HG03095 (cell line): ENCODE results near the gene KCNK16.
A peak's percentile ranks its signal among the peaks of the same experiment; 100 is the strongest.
"Not testable (repeated sequence)": the region's sequence is repeated elsewhere in the genome, so short reads cannot be mapped to it uniquely, and the experiment has no call there.

Experiments
- ATAC-seq: cut with Tn5 transposase; IDR thresholded peaks from one replicate; pipeline ENCODE4 v1.9.1; 2021; ENCODE audit warnings: moderate library complexity; ENCODE audit not compliant: unreplicated experiment

KCNK16 gene

GRCh38 chr6:39312912-39313525 is 9.5 kb downstream of the KCNK16 start:
- no peak for ATAC-seq

DNA sequence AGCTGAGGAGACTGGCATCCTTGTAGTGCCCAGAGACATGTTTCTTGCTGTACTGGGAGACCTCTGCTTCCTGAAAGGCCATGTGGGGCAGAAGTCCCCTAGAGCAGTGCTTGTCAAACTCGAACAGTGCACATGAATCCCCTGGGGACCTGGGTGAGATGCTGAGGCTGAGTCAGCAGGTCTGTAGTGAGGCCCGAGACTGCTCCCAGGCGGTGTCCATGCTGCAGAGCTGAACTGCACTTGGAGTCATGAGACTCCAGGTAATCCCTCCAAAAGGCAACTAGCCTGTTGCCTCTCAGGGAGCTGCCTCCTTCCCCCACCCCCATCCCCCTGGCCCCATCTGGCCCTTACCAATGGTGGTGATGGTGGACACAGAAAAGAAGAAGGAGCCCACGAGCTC is 12.0 kb downstream of the KCNK16 start:
- no peak for ATAC-seq

DNA sequence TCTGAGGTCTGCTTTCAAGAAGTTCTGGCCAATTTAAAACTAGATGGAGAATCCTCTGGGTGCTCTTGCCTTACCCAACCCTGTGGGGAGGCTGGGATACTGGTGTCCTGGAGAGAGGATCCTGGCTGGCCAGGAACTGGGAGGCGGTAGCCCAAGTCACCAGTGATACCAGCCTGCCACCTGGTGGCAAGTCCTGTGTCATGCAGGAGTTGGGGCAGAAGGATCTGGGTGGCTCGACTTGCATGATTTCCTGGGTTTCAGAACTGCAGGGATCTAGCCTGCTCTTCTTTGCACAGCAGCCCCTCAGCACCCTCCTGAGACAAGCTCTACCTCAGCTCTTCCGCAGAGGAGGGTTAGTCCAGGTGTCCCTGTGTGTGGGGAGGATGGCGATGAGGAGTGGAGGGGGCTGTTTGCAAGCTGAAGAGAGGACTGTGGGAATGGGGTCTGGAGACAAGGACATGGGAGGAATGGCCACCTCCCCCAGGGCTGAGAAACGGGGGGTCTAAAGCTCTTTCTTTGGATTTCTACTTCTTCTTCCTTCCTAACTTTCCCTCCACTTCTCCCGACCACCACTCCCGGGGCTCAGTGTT is 12.5 kb downstream of the KCNK16 start:
- no peak for ATAC-seq

- no peak for ATAC-seq
These were observed 15.0 kb downstream of the KCNK16 start for GRCh38 chr6:39307462-39307861.

DNA sequence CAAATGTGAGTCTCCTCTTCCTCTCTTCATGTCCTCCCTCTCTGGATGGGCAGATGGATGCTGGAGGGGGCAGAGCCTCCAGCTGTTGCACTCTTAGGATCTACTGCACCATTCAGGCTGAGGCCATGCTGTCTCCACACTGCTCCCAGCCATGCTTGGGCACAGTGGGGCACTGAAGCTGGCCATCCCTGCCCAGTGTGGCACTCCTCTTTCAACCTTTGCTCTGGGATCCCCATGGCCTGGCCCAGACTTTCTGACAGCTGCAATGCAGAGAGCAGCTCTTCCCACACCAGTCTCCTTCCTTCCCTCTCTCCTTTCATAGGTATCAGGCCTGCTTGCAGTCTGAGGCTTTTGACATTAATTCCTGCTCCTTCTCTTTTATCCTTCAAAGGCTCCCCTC is 17.6 kb downstream of the KCNK16 start:
- no peak for ATAC-seq

DNA sequence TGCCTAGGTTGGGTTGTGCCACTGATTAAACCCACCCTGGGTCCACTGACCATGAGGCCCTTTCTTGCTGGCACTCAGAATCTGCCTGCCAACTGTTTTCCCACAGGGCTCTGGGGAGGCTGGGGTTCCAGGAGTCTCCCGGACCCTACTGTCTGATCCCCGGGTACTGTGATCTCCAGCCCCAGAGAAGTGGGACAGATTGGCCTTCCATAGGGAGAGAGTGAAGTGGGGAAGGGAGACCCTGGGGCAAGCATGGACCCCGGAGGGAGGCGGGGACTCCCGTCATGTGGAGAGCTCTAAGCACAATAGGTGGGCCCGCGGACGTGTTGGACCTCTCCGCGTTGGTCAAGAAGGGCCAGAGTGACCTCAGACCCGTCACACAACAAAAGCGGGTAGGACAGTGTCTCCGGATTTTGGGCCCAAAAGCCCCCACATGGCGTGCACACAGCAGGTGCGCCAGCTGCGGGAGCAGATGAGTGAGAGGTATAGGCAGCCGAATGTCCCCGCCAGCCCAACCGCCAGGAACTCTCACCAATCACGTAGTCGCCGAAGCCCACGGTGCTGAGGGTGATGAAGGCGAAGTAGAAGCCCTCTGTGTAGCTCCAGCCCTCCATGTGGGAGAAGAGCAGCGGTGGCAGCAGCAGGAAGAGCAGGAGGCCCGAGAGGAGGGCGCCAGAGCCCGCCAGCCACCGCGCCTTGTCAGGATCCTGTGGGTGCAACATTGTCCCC is 18.9 kb downstream of the KCNK16 start:
- no peak for ATAC-seq

- ATAC-seq, result peak; percentile 76
These were observed 19.7 kb downstream of the KCNK16 start for GRCh38 chr6:39302669-39303424.

- ATAC-seq, result no peak
These were observed 20.5 kb downstream of the KCNK16 start for GRCh38 chr6:39302011-39302410.

DNA sequence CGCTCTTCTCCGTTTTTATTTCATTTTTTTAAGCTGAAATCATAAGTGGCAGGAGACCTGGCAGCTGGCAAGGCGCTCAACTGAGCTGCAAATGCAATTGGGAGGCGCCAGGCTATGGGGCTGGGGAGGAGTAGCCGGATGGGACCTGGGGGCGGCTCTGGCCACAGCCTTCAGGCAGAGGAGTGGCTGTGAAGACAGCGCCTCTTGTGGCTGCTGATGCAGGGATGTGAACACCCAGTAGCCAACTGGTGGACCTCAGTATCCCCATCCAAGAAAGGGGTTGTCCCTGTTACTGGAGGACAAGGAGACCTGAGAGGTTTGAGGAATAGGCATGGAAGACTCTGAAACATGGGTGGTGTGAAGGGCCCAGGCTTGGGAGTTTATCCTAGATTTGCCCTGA is 20.9 kb downstream of the KCNK16 start:
- no peak for ATAC-seq

- no peak for ATAC-seq
These were observed 21.8 kb downstream of the KCNK16 start for GRCh38 chr6:39300739-39301138.

DNA sequence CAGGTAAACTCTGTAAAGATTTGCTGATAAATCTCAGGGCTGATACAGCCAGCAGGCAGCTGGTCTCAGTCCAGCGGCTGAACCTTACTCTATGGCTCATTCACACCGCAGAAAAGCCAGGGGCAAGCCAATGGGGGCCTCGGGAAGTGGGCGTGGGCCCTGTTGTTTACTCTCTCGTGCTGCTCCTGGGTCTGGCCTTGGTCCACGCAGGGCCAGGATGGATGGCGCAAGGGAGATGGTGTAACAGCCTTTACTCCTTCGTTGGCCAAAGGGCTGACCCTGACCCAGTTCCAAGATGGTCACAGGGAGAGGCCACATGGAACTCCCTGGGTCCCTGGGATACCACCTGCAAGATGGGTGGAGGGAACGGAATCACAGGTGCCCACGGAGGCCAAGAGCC is 24.4 kb downstream of the KCNK16 start:
- no peak for ATAC-seq

DNA sequence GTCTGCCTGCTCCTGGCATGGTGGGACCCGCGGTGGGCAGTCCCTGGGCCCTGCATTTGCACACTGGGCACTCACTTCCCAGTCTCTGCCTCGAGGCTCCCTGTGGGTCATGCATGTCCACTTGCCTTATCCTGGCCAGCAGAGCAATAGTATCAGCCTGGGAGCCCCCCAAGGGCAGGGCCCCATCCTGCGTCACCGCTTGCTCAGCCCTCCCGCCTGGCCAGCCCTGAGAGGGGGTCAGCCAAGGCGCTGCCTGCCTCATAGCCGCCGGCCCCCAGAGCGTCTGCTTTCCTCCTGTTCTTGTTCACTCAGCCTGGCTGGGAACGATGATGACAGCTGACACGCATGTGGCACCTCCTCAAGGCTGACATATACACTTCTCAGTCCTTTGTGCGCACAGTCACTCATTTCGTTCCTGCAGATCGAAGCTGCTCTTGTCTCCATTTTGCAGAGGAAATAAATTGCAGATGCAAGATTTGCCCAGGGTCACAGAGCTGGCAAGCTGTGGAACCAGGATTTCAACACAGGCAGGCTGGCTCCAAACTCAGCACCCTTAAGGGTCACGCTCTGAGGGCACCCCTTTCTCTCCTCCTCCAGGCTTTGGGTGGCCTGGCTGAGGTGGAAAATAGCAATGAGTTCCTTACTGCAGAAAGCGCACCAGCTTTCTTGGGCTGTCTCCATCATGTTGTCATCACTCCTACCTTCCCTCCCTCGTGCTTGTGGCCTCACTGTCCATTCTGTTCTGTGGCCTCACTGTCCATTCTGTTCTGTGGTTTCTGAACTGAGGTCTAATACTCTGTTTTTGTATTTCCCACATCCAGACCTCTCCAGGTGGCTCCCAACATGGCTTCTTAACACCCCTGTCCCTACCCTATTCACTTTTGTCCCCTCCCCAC is 25.5 kb downstream of the KCNK16 start:
- ATAC-seq, result no peak

GRCh38 chr6:39295611-39296011 is 26.9 kb downstream of the KCNK16 start:
- no peak for ATAC-seq

- ATAC-seq, result no peak
These were observed 27.6 kb downstream of the KCNK16 start for GRCh38 chr6:39294899-39295298.

DNA sequence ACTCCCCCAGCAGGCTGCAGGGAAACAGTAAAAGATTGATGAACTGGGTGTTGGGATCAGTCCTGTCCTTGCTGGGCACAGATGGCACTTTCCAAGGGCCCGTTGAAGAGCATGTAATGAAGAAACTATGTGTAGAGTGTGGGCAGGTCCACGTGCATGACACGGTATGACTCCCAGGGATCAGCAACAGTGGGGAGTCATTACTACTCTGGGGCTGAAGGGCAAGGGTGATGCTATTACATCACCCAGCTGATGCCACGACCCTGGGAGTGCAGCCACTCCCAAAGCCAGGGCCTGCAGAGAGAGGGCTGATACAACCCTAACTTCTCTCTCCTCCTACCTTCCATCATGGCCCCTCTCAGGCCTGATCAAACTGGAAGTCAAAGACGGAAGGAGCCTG is 28.4 kb downstream of the KCNK16 start:
- ATAC-seq, result no peak

DNA sequence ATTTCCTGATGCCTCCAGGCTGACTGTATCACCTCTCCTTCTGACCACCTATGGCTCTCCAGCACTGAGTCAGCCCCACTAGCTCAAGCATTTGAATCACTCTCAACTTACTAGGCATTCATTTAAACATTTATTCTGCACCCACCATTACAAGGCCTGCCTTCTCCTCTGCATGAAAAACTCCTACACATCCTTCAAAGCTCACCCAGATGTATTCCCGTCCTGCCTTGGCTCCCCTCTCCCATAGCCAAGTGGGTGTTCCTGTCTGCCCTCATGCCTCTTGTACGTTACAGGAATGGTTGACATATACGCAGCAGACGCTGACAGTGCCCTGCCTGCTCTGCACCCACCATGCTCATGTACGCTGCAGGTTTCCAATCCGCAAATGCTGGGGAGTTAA is 29.9 kb downstream of the KCNK16 start:
- ATAC-seq, result no peak

DNA sequence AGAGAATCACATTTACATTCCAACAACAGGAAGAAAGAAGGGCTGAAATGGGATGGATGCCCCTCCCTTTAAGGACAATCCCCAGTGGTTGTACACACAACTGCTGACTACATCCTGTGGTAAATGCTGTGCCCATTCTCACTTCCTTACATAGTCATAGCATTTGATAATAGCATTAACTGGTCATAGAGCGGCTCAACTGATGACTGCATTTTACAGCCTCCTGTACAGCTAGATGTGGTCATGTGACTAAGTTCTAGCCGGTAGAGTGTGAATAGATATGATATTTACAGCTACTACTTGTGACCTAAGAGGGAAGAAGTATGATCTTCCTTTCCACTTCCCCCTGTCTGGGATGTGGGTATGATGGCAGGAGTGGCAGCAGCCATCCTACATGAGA is 33.0 kb downstream of the KCNK16 start:
- no peak for ATAC-seq

- no peak for ATAC-seq
These were observed 34.9 kb downstream of the KCNK16 start for GRCh38 chr6:39287601-39288000.

- ATAC-seq, result not testable (repeated sequence)
These were observed 35.9 kb downstream of the KCNK16 start for GRCh38 chr6:39286596-39286995.

DNA sequence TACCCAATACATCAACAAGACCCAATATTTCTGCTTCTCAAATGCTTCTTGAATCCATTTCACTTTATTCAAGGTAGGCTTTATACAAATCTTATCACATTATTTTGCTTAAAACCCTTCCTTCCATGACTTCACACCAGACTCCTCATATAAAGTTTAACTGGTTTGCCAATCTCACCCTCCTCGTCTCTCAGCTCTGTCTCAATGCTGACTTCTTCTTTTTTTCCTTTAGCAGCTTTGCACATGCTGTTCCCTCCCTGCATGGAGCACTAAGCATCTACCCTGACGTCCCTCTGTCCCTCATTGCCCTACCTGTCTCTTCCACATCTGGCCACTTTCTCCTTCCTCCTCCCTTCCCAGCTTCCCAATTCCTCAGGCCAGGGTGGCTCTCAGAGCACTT is 39.7 kb downstream of the KCNK16 start:
- no peak for ATAC-seq
